GM12878 (cell line): ENCODE measurements around the gene RICTOR.

ENCODE experiments used
- CTCF ChIP-seq, 3 experiments: IDR thresholded peaks in 2 of 3; conservative IDR thresholded peaks in 1 of 3; 2 replicates each; pipeline ENCODE4 v1.5.1; 2011; ENCODE audit warnings: low read depth in 3 of 3, low read length in 3 of 3, mild to moderate bottlenecking in 3 of 3, control low read depth in 2 of 3, moderate library complexity in 2 of 3, inconsistent platforms in 1 of 3, mixed read lengths in 1 of 3; ENCODE audit not compliant: control insufficient read depth in 2 of 3, insufficient read depth in 1 of 3; ENCODE audit errors: extremely low read depth in 1 of 3
- POLR2A ChIP-seq: IDR thresholded peaks from 2 replicates; pipeline ENCODE4 v1.6.1; 2011; ENCODE audit warnings: low read depth, mild to moderate bottlenecking, low read length
- RELB ChIP-seq: fragments of 450-650 bp; IDR thresholded peaks from 2 replicates; pipeline ENCODE4 v1.6.1; 2017; ENCODE audit warnings: low read depth, mild to moderate bottlenecking, moderate library complexity

GRCh38 chr5:39093352-39093751, 19.2 kb upstream of the RICTOR start:
- TF ChIP-seq POLR2A (no peak), CTCF (IDR thresholded peaks at IDR 0.05 in 2 of 3, conservative IDR thresholded peaks at IDR 0.05 in 1 of 3; ENCODE audit: control insufficient read depth in 2 of 3, extremely low read depth in 1 of 3, insufficient read depth in 1 of 3, low read depth in 3 of 3, low read length in 3 of 3) (no peak), RELB (no peak)
